NCI-H187 treated with DMSO at 0.1 percent for 48 hours (cell line): ENCODE results near the gene TFB1M.
"Not testable (repeated sequence)": the region's sequence is repeated elsewhere in the genome, so short reads cannot be mapped to it uniquely, and the experiment has no call there.

ENCODE experiments used
- DNase-seq: peaks from one replicate; lab custom pipeline; 2025; lab: John Stamatoyannopoulos, UW

The TFB1M gene

GRCh38 chr6:155314092-155314772, at the start of gene TFB1M:
Gene TFB1M, minus strand, starts transcription at chr6:155314484. Its CDS starts 56 bp downstream, at chr6:155314428.
- DNase-seq, result peak; percentile 91

- DNase-seq, result not testable (repeated sequence)
These were observed 49.7 kb upstream of the TFB1M start for GRCh38 chr6:155364021-155364420.

- not testable (repeated sequence) for DNase-seq
These were observed 48.8 kb upstream of the TFB1M start for GRCh38 chr6:155362968-155363632.

- DNase-seq, result no peak
These were observed 39.9 kb upstream of the TFB1M start for GRCh38 chr6:155354167-155354566.

- no peak for DNase-seq
These were observed 38.5 kb upstream of the TFB1M start for GRCh38 chr6:155352811-155353210.

GRCh38 chr6:155352130-155352420, 37.8 kb upstream of the TFB1M start:
- DNase-seq, result no peak

GRCh38 chr6:155351273-155352129, 37.2 kb upstream of the TFB1M start:
- DNase-seq, result no peak

- DNase-seq, result no peak
These were observed 35.7 kb upstream of the TFB1M start for GRCh38 chr6:155349956-155350355.

- no peak for DNase-seq
These were observed 34.8 kb upstream of the TFB1M start for GRCh38 chr6:155349129-155349528.

GRCh38 chr6:155347800-155348199, 33.5 kb upstream of the TFB1M start:
- no peak for DNase-seq

- no peak for DNase-seq
These were observed 32.7 kb upstream of the TFB1M start for GRCh38 chr6:155346957-155347356.

- DNase-seq, result no peak
These were observed 30.2 kb upstream of the TFB1M start for GRCh38 chr6:155344341-155345006.

- DNase-seq, result no peak
These were observed 27.0 kb upstream of the TFB1M start for GRCh38 chr6:155341130-155341828.

- DNase-seq, result no peak
These were observed 26.3 kb upstream of the TFB1M start for GRCh38 chr6:155340464-155341129.

GRCh38 chr6:155339929-155340328, 25.6 kb upstream of the TFB1M start:
- DNase-seq, result not testable (repeated sequence)

GRCh38 chr6:155338237-155338636, 24.0 kb upstream of the TFB1M start:
- DNase-seq, result not testable (repeated sequence)

GRCh38 chr6:155335265-155335664, 21.0 kb upstream of the TFB1M start:
- DNase-seq, result no peak

GRCh38 chr6:155334073-155334472, 19.8 kb upstream of the TFB1M start:
- DNase-seq, result not testable (repeated sequence)

- no peak for DNase-seq
These were observed 19.1 kb upstream of the TFB1M start for GRCh38 chr6:155333414-155333813.

GRCh38 chr6:155330922-155331321, 16.6 kb upstream of the TFB1M start:
- DNase-seq, result no peak

- no peak for DNase-seq
These were observed 15.9 kb upstream of the TFB1M start for GRCh38 chr6:155330133-155330734.
